GM12872 (cell line): ENCODE data around the gene MX2.

Experiments
- CTCF ChIP-seq: IDR thresholded peaks from 3 replicates; pipeline ENCODE4 v1.5.1; 2011; ENCODE audit warnings: low read depth, mild to moderate bottlenecking, low read length, moderate library complexity; ENCODE audit not compliant: insufficient read depth

MX2 gene

GRCh38 chr21:41418956-41419680 lies 57.3 kb downstream of the MX2 start:
- no peak for TF ChIP-seq CTCF

- TF ChIP-seq CTCF, result no peak
Observed at GRCh38 chr21:41419921-41420862, 58.4 kb downstream of the MX2 start.

GRCh38 chr21:41422546-41423304 lies 60.9 kb downstream of the MX2 start:
- TF ChIP-seq CTCF, result no peak

- TF ChIP-seq CTCF, result no peak
Observed at GRCh38 chr21:41425588-41425953, 63.7 kb downstream of the MX2 start.

DNA sequence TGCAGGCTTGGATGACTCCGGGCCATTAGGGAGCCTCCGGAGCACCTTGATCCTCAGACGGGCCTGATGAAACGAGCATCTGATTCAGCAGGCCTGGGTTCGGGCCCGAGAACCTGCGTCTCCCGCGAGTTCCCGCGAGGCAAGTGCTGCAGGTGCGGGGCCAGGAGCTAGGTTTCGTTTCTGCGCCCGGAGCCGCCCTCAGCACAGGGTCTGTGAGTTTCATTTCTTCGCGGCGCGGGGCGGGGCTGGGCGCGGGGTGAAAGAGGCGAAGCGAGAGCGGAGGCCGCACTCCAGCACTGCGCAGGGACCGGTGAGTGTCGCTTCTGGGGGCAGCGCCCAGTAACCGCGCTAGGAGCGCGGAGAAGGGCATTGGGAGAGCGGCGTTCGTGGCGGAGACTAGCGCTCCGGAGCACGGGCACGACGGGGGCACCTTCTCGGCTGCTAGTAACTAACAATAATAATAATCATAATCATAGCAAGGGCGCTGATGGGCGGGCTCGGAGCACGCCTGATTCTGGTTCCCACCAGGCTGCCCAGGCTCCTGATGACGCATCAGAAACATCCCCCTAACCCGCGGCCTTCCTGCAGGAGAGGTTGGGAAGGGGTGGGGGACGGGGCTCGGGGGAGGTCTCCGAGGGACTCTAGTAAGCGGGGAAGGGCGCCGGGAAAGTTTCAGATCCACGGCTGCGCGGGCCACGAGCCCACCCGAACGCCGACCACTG lies 64.3 kb downstream of the MX2 start, which contains the start of gene MX1:
TSS of gene MX1 (plus strand) at position 286 of the 722 bp plus-strand sequence. CDS start 5,832 bp downstream, outside the sequence.
- no peak for TF ChIP-seq CTCF

DNA sequence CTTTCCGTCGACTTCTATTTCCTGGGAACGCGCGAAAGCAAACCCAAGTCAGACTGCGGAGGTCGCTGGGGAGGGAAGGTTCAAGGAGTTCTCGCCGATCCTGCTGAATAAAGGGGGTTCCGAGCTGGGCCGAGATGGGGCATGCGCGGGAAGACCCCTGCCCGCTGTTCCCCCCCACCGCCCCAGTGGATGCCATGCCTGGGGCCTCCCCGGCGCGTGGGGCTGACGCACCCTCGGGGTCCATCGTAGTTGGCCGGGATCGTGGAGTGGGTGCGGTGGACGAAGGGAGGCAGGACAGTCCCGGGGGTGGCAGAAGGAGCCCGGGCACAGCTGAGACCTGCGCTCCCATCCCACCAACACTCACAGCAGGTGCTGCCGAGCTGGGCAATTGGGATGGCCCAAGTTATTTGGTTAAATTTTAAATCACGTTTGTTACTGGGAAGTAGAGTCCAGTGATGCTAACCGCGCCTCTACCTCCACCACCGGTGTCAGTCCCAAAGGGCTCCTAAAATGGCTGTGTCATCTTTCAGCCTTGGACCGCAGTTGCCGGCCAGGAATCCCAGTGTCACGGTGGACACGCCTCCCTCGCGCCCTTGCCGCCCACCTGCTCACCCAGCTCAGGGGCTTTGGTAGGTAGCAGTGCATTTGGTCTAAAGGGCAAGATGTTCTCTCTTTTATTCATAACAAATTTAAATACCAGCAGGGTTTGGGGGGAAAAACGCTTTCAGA lies 65.0 kb downstream of the MX2 start:
- no peak for TF ChIP-seq CTCF
